GM21526 (cell line): Measurements from ENCODE around the gene ADGRG3.

ENCODE experiments used
- ATAC-seq: cut with Tn5 transposase; IDR thresholded peaks from one replicate; pipeline ENCODE4 v1.9.1; 2021; ENCODE audit warnings: moderate library complexity; ENCODE audit not compliant: unreplicated experiment, low FRiP score

ADGRG3 gene

DNA sequence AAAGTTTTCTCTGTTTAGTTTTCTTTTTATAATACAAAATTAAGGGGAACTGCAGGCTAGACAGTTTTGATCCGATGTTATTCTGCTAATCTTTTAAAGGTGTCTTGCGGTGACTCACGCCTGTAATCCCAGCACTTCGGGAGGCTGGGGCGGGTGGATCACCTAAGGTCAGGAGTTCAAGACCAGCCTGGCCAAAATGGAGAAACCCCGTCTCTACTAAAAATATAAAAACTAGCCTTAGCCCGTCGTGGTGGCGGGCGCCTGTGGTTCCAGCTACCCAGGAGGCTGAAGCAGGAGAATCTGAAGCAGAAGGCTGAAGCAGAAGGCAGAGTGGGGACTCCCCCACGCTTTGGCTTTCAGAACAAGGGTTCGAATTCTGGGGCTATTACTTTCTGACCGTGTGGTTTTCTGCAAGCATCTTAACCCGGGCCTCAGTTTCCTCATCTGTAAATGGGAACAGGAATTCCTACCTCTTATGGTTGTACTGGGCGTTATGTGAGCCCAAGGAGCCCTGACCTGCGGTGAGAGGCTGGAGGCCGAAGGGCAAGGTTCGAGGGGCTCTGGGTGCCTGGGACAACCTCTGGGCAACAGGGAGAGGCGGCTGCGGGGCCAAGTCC is 66.3 kb downstream of the ADGRG3 start:
- ATAC-seq = no peak

DNA sequence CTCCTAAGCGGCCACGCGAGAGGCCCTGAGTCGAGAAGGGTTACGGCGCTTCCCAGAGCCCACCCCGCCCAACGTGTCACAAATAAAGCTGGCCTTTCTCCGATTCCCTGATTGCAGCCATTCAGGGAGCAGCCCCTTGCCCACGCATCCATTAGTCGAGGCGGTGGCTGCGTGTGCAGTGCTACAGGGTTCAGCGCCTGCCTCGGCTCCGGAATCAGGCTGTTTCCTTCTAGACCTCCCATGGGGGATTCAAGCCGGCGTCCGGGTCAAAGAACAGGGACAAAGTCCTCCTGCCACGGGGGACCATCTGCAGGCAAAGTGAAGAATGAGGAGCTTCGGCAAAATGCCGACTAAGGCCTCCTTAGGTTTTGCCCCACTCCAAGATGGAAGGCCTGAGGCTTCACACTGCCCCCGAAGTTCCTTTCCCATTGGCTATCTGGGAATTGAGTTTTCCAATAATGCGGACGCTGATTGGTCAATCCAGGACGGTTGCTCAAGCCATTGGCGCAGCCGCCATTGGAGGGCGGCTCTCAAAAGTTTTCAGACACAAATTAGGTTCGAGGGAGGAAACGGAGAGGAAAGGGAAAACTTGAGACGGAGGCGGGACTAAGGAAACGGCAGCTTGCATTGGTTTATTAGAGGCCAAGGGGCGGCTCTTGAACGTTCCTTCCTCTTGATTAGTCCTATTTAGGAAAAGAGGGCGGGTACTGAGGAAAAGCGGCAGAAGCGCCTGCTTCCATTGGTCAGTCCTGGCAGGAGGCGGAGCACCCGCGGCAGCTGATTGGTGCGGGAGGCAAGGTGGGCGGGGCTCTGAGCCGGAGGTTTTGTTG is 67.0 kb downstream of the ADGRG3 start:
- ATAC-seq = peak; percentile 81

DNA sequence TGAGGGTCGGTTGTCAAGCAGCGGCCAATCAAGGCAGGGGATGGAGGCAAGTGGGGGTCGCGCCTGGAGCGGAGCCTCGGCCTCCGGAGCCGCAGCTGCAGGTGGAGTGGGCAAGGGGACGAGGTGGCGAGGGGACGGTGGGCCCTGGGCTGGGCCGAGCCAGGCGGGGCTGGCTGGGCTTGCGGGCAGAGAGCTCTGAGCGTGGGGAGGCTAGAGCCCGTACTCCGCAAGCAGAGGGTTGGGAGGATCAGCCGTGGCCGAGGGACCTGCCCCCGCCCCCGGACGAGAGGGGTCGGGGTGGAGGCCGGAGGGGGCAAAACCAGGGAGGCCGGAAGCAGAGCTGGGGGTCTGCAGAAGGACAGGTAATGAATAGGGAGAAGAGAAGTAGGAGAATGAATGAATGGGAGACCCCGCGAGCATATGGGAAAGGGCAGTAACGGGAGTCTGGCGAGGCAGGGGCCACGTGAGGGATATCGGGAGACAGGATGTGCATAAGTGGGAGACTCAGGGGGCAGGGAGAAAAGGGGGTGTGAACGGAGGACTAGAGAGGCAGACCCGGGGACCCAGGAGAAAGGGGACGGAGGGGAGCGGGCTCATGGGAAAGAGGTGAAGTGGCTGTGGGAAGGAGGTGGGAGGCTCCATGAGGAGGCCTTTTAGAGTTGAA is 67.8 kb downstream of the ADGRG3 start, which contains the start of gene KATNB1:
TSS of gene KATNB1 (plus strand) at position 16 of the 664 bp plus-strand sequence. CDS start 1,474 bp downstream, outside the sequence.
- ATAC-seq = peak; percentile 19

DNA sequence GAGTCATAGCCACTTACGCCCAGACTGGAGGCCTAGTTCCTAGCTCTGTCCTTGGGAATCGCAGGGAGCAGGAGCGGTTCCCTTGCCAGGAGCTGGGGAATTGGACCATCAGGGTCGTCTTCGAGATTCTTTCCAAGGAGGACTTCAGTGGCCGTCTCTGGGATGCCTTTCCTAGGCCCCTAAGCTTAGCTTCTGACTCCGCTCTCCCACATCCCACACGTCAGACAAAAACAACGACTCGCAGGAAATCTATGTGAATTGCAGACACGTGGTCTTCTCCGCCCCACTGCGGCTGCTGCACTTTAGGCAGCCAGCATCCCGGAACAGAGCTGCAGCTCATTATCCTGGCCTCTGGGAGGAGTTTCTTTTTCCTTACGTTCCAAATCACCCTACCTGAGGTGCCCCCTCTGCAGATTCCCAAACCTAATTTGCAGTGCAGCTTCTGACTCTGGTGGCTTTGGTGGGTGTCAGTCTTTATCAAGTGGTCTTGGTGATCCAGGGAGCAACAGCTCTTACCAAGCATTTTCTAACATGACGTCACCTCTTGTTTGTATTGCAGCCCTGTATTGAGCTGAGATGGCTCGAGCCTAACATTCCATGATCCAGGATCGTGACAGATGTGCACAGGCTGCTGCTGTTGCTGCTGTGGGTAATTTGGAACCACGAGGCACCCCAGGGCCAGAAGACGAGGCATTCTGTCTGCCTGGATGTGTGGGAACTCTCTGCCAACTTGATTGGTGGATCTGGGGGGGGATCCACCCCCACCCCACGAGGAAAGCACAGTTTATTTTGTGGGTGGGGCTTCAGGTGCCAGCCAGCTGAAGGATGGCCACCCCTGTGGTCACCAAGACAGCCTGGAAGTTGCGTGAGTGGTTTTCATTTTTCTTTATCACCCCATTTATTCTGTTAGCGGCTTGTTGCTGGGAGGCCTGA is 68.6 kb downstream of the ADGRG3 start:
- ATAC-seq = no peak

DNA sequence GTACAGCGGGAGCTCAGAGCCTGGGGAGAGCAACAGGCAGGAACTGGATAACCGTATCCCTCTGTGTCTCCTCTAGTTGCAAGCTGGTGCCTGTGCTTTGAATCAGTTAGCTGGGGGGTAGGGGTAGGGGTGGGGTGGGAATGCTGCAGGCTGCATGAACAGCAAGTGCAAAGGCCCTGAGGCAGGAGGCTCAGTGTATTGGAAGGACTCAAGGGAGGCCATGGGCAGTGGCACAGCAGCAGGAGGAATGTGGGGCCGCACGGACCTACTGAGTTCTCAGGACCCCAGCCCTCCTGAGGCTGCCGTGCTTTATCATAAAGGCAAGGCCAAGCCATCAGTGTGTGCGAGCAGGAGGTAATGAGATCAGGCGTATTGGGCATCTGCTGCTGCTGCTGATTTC is 70.7 kb downstream of the ADGRG3 start:
- no peak for ATAC-seq
